ENCODE results near the gene SRGAP1.
"Not testable (repeated sequence)": the region's sequence is repeated elsewhere in the genome, so short reads cannot be mapped to it uniquely, and the experiment has no call there.

Gene SRGAP1

DNA sequence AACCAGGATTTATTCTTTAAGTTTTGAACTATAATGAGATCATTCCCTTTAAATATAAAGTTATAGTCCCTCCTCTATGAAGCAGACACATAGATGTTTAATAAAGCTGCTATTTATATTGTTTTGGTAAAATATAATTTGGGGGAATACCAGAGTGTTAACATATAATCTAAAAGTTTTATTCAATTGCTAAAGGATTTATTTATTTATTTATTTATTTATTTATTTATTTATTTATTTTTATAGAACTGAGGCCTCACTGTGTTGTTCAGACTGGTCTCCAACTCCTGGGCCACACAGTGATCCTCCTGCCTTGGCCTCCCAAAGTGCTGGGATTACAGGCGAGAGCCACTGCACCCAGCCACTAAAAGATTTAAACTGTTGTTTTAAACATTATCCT, 278.9 kb downstream of the SRGAP1 start:
- Histone ChIP-seq H3K4me3 (ENCODE audit: low read depth, low read length) (no peak overlapping the region), H3K36me3 (replicated peaks) (peaks cover 14% of the 10 kb centered on the region), H3K27me3 (replicated peaks) (no peaks in the 10 kb centered on the region), H3K27ac (no peak overlapping the region)
- no peak for TF ChIP-seq CTCF (IDR thresholded peaks at IDR 0.05; ENCODE audit: low read depth, low read length, missing control alignments)
- in situ Hi-C loops (cut with HindIII; ENCODE audit: low pct_ligation_motif_present, low sequenced_read_pairs) = no loop called here
- no peak for DNase-seq

DNA sequence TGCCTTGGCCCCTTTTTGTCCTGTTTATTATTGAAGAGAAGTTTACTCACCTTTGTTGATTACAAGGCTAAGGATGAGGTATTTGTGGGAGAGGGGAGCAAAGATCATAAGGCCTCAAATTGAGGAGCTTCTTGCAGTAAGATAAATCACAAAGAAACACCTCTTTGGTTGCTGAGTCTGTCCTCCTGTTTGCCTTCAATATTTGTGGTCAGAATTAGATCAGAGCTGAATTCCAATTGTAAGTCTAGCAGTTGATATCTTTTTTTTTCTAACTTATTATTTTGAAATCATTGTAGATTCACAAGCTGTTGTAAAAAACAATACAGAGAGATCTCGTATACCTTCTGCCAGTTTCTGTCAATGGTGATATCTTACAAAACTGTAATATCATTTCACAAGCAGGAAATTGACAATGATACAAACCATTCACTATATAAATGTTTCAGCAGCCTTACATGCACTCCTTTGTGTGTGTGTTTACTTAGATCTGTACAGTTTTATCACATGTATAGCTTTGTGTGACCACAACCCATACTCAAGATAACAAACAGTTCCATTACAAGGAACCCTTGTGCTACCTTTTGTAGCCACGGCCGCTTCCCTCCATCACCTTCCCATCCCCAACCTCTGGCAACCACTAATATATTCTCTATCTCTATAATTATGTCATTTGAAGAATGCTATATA, 280.2 kb downstream of the SRGAP1 start:
- H3K27ac ChIP-seq = no peak overlapping the region
- no peak for TF ChIP-seq CTCF (IDR thresholded peaks at IDR 0.05; ENCODE audit: low read depth, low read length, missing control alignments)
- in situ Hi-C loops (cut with HindIII; ENCODE audit: low pct_ligation_motif_present, low sequenced_read_pairs) = no loop called here
- DNase-seq = peak; percentile 5
- H3K36me3 ChIP-seq (replicated peaks) = peaks cover 21% of the 10 kb centered on the region
- no peak overlapping the region for H3K4me3 ChIP-seq (ENCODE audit: low read depth, low read length)
- no peaks in the 10 kb centered on the region for H3K27me3 ChIP-seq (replicated peaks)

- DNase-seq = no peak
- Histone ChIP-seq H3K27me3 (replicated peaks) (no peaks in the 10 kb centered on the region), H3K36me3 (replicated peaks) (peaks cover 29% of the 10 kb centered on the region), H3K27ac (no peak overlapping the region), H3K4me3 (ENCODE audit: low read depth, low read length) (no peak overlapping the region)
- no peak for TF ChIP-seq CTCF (IDR thresholded peaks at IDR 0.05; ENCODE audit: low read depth, low read length, missing control alignments)
- in situ Hi-C loops (cut with HindIII; ENCODE audit: low pct_ligation_motif_present, low sequenced_read_pairs) = no loop called here
Measured at GRCh38 chr12:64125913-64126312, 281.4 kb downstream of the SRGAP1 start.

GRCh38 chr12:64127811-64128210, 283.3 kb downstream of the SRGAP1 start:
- in situ Hi-C loops (cut with HindIII; ENCODE audit: low pct_ligation_motif_present, low sequenced_read_pairs) = no loop called here
- no peak for TF ChIP-seq CTCF (IDR thresholded peaks at IDR 0.05; ENCODE audit: low read depth, low read length, missing control alignments)
- no peak overlapping the region for H3K27ac ChIP-seq
- no peak overlapping the region for H3K4me3 ChIP-seq (ENCODE audit: low read depth, low read length)
- no peak for DNase-seq
- H3K27me3 ChIP-seq (replicated peaks) = no peaks in the 10 kb centered on the region
- peaks cover 32% of the 10 kb centered on the region for H3K36me3 ChIP-seq (replicated peaks)

DNA sequence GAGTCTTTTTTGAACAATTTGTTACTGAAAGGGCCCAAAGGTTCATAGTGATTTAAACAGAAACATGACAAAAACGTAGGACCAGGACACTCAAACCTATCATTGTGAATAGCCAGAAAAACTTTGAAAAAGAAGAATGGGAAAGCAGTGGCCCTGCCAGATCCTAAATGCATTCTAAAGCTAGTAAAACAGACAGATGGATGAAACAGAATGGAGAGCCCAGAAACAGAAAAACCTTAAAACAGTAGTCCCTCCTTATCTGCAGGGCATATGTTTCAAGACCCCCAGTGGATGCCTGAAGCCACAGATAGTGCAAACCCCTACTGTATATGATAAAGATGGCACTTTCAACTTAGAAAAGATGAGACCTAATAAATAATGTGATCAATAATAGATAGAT, 283.9 kb downstream of the SRGAP1 start:
- no peak for TF ChIP-seq CTCF (IDR thresholded peaks at IDR 0.05; ENCODE audit: low read depth, low read length, missing control alignments)

GRCh38 chr12:64130476-64130875, 286.0 kb downstream of the SRGAP1 start:
- H3K27me3 ChIP-seq (replicated peaks); H3K4me3 ChIP-seq (ENCODE audit: low read depth, low read length); in situ Hi-C loops (cut with HindIII; ENCODE audit: low pct_ligation_motif_present, low sequenced_read_pairs); H3K27ac ChIP-seq; DNase-seq: not testable (repeated sequence)
- peaks cover 42% of the 10 kb centered on the region for H3K36me3 ChIP-seq (replicated peaks)

More for the DNA sequence above, 283.9 kb downstream of the SRGAP1 start:
- H3K27ac ChIP-seq = no peak overlapping the region
- DNase-seq = no peak
- peaks cover 38% of the 10 kb centered on the region for H3K36me3 ChIP-seq (replicated peaks)
- no peak overlapping the region for H3K4me3 ChIP-seq (ENCODE audit: low read depth, low read length)
- in situ Hi-C loops (cut with HindIII; ENCODE audit: low pct_ligation_motif_present, low sequenced_read_pairs) = no loop called here
- no peaks in the 10 kb centered on the region for H3K27me3 ChIP-seq (replicated peaks)

- H3K27ac ChIP-seq; DNase-seq; H3K4me3 ChIP-seq (ENCODE audit: low read depth, low read length); H3K27me3 ChIP-seq (replicated peaks); in situ Hi-C loops (cut with HindIII; ENCODE audit: low pct_ligation_motif_present, low sequenced_read_pairs): not testable (repeated sequence)
- H3K36me3 ChIP-seq (replicated peaks) = peaks cover 42% of the 10 kb centered on the region
Measured at GRCh38 chr12:64131456-64131855, 287.0 kb downstream of the SRGAP1 start.

DNA sequence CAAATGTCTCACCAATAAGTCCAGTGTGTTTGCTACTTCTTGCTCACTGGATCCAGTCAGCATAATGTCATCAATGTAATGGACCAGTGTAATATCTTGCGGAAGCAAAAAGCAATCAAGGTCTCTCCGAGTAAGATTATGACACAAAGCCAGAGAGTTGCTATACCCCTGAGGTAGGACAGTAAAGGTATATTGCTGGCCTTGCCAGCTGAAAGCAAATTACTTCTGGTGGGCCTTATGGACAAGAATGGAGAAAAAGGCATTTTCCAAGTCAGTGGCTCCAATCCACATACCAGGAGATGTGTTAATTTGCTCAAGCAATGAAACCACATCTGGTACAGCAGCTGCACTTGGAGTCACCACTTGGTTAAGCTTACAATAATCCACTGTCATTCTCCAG, 288.2 kb downstream of the SRGAP1 start:
- H3K36me3 ChIP-seq (replicated peaks) = peaks cover 35% of the 10 kb centered on the region
- H3K27ac ChIP-seq; H3K27me3 ChIP-seq (replicated peaks); DNase-seq; H3K4me3 ChIP-seq (ENCODE audit: low read depth, low read length); in situ Hi-C loops (cut with HindIII; ENCODE audit: low pct_ligation_motif_present, low sequenced_read_pairs): not testable (repeated sequence)
